Parathyroid adenoma (tissue), 2 donors: ENCODE measurements around the gene MED13L.

ENCODE experiments used
- H2AFZ ChIP-seq: fragments of 300-600 bp; sonication (generic); one replicate; pipeline ENCODE4 v1.7.0; 2017; ENCODE audit warnings: antibody characterized with exemption, mild to moderate bottlenecking
- H3K27ac ChIP-seq: fragments of 300-600 bp; sonication (generic); one replicate; pipeline ENCODE4 v1.7.0; 2017
- H3K27me3 ChIP-seq: fragments of 300-600 bp; sonication (generic); one replicate; pipeline ENCODE4 v1.7.0; 2017; ENCODE audit warnings: low read length; ENCODE audit not compliant: control insufficient read depth, insufficient read depth
- H3K36me3 ChIP-seq: fragments of 300-600 bp; sonication (generic); one replicate; pipeline ENCODE4 v1.7.0; 2017; ENCODE audit warnings: low read length; ENCODE audit not compliant: control insufficient read depth, insufficient read depth
- H3K4me1 ChIP-seq: fragments of 300-600 bp; sonication (generic); one replicate; pipeline ENCODE4 v1.7.0; 2017; ENCODE audit warnings: control low read depth
- H3K4me2 ChIP-seq: fragments of 300-600 bp; sonication (generic); one replicate; pipeline ENCODE4 v1.7.0; 2017; ENCODE audit warnings: low read length
- H3K4me3 ChIP-seq: fragments of 300-600 bp; sonication (generic); one replicate; pipeline ENCODE4 v1.7.0; 2017; ENCODE audit warnings: low read depth, low read length
- H3K79me2 ChIP-seq: fragments of 300-600 bp; sonication (generic); one replicate; pipeline ENCODE4 v1.7.0; 2017; ENCODE audit warnings: control low read depth
- H3K9ac ChIP-seq: fragments of 300-600 bp; sonication (generic); one replicate; pipeline ENCODE4 v1.7.0; 2017; ENCODE audit warnings: mild to moderate bottlenecking
- H3K9me3 ChIP-seq: fragments of 300-600 bp; sonication (generic); one replicate; pipeline ENCODE4 v1.7.0; 2017; ENCODE audit warnings: low read length; ENCODE audit not compliant: control insufficient read depth
- TF ChIP-seq, protein P1 (sequence below): fragments of 300-600 bp; sonication (generic); IDR thresholded peaks from one replicate; pipeline ENCODE4 v1.7.0; 2017; ENCODE audit warnings: antibody characterized with exemption, mild to moderate bottlenecking
- donor health status: primary hyperparathyroidism.

Gene MED13L

DNA sequence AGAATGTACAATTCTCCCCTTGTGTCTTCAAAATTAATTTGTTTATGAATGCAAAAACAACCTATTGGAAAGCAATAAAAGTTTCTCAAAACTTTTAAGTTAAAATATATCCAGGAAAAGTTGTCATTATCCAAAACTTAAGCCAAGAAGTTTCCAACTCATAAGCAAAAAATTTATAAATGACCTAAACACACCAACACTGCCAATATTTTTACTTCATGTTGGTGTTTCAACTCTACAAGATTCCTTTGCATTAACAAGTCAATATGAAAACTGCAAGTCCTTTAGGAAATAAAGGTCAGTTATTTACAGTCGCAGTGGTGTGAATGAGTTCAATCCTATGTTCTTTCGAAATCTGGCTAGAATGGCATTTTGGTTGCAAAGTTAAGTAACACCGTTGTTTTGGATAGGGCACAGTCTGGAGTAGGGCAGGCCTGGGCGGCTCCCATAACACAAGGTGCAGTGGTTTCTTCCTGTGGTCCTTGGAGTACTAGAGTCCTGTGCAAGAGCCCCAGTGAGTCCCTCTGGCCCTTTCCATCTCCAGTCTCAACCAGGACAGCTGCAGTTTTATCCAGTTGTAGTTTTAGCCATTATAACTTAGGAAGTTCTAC lies 151.4 kb downstream of the MED13L start:
- no peak overlapping the region for H3K4me2 ChIP-seq
- peaks cover 16% of the 10 kb centered on the region for H3K79me2 ChIP-seq
- H3K27ac ChIP-seq: no peak overlapping the region
- no peak overlapping the region for H2AFZ ChIP-seq
- H3K9me3 ChIP-seq: no peaks in the 10 kb centered on the region
- H3K4me1 ChIP-seq: peaks cover 24% of the 10 kb centered on the region
- no peaks in the 10 kb centered on the region for H3K36me3 ChIP-seq
- H3K27me3 ChIP-seq: no peaks in the 10 kb centered on the region
- H3K9ac ChIP-seq: no peak overlapping the region
- H3K4me3 ChIP-seq: no peak overlapping the region
- TF ChIP-seq, protein P1, sequence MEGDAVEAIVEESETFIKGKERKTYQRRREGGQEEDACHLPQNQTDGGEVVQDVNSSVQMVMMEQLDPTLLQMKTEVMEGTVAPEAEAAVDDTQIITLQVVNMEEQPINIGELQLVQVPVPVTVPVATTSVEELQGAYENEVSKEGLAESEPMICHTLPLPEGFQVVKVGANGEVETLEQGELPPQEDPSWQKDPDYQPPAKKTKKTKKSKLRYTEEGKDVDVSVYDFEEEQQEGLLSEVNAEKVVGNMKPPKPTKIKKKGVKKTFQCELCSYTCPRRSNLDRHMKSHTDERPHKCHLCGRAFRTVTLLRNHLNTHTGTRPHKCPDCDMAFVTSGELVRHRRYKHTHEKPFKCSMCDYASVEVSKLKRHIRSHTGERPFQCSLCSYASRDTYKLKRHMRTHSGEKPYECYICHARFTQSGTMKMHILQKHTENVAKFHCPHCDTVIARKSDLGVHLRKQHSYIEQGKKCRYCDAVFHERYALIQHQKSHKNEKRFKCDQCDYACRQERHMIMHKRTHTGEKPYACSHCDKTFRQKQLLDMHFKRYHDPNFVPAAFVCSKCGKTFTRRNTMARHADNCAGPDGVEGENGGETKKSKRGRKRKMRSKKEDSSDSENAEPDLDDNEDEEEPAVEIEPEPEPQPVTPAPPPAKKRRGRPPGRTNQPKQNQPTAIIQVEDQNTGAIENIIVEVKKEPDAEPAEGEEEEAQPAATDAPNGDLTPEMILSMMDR: no peak

- Histone ChIP-seq H3K4me2 (no peak overlapping the region), H3K9ac (no peak overlapping the region), H3K27me3 (no peaks in the 10 kb centered on the region), H3K36me3 (no peaks in the 10 kb centered on the region), H3K4me1 (peaks cover 19% of the 10 kb centered on the region), H3K27ac (no peak overlapping the region), H3K79me2 (peaks cover 14% of the 10 kb centered on the region), H2AFZ (no peak overlapping the region), H3K9me3 (no peaks in the 10 kb centered on the region), H3K4me3 (no peak overlapping the region)
- TF ChIP-seq, protein P1: no peak
These were observed 152.4 kb downstream of the MED13L start for GRCh38 chr12:116125084-116125483.

DNA sequence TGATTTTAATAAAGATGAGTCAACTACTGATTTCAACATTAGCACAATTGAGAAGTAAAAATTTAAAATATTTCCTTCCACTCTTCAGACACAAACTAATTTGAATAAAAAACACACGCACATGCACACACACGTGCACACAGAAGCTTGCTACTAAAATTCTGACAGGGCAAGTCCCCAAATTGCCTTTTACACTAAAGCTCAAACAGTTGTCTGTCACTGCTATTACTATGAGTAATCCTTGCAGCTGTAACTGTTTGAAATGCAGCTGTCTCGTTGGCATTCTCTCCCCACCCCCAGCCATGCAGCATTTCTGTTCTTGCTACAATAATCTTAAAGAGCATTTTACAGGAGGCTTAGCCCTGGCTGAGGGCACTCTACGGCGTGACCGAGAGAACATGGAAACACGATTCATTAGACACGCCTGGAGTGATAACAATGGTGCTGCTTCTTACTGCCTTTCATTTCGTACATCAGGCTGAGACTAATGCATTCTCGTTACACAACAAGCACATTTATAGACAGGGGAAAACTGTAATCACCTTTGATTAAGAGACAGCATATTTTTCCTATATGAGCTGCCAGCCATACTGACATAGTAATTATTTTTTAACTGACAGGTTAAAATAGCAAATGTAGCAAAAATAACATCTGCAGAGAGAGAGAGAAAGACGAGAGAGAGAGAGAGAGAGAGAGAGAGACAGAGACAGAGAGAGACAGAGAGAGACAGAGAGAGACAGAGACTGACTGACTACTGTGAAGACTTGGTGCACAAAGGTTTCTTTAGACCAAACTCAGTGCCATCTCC lies 153.8 kb downstream of the MED13L start:
- Histone ChIP-seq H3K4me3 (no peak overlapping the region), H3K27me3 (no peaks in the 10 kb centered on the region), H3K36me3 (no peaks in the 10 kb centered on the region), H3K27ac (no peak overlapping the region), H3K4me1 (peaks cover 21% of the 10 kb centered on the region), H3K9ac (no peak overlapping the region), H2AFZ (no peak overlapping the region), H3K79me2 (peaks cover 8% of the 10 kb centered on the region), H3K9me3 (no peaks in the 10 kb centered on the region), H3K4me2 (no peak overlapping the region)
- TF ChIP-seq, protein P1: no peak

GRCh38 chr12:116122628-116123027 lies 154.9 kb downstream of the MED13L start:
- H3K4me1 ChIP-seq: peaks cover 21% of the 10 kb centered on the region
- H3K36me3 ChIP-seq: no peaks in the 10 kb centered on the region
- TF ChIP-seq, protein P1: no peak
- H3K27me3 ChIP-seq: no peaks in the 10 kb centered on the region
- no peaks in the 10 kb centered on the region for H3K9me3 ChIP-seq
- no peak overlapping the region for H2AFZ ChIP-seq
- no peak overlapping the region for H3K9ac ChIP-seq
- H3K27ac ChIP-seq: no peak overlapping the region
- no peak overlapping the region for H3K4me2 ChIP-seq
- no peak overlapping the region for H3K4me3 ChIP-seq
- peaks cover 8% of the 10 kb centered on the region for H3K79me2 ChIP-seq
